SK-N-SH (cell line): ENCODE measurements around the gene ETS1.

Source experiments
- RFX5 ChIP-seq: IDR thresholded peaks from 2 replicates; pipeline ENCODE4 v1.6.1; 2012; ENCODE audit warnings: mild to moderate bottlenecking, improper control_type of control experiment, low read length
- TAF1 ChIP-seq: IDR thresholded peaks from 2 replicates; pipeline ENCODE4 v1.6.1; 2012; ENCODE audit warnings: low read depth, mild to moderate bottlenecking, low read length, moderate library complexity, borderline replicate concordance
- TF ChIP-seq, protein P1 (sequence below): fragments of 200-600 bp; sonication (generic); IDR thresholded peaks from 2 replicates; pipeline ENCODE4 v1.6.1; 2017; ENCODE audit warnings: antibody characterized with exemption, mild to moderate bottlenecking, moderate library complexity

- TF ChIP-seq, protein P1, sequence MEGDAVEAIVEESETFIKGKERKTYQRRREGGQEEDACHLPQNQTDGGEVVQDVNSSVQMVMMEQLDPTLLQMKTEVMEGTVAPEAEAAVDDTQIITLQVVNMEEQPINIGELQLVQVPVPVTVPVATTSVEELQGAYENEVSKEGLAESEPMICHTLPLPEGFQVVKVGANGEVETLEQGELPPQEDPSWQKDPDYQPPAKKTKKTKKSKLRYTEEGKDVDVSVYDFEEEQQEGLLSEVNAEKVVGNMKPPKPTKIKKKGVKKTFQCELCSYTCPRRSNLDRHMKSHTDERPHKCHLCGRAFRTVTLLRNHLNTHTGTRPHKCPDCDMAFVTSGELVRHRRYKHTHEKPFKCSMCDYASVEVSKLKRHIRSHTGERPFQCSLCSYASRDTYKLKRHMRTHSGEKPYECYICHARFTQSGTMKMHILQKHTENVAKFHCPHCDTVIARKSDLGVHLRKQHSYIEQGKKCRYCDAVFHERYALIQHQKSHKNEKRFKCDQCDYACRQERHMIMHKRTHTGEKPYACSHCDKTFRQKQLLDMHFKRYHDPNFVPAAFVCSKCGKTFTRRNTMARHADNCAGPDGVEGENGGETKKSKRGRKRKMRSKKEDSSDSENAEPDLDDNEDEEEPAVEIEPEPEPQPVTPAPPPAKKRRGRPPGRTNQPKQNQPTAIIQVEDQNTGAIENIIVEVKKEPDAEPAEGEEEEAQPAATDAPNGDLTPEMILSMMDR, result no peak
- TF ChIP-seq RFX5, result no peak
- TF ChIP-seq TAF1, result no peak
Measured at GRCh38 chr11:128580612-128581011, 6.7 kb downstream of the ETS1 start.
